Measurements from ENCODE around the gene CNGB1. TPM values are rescaled to one million over a fixed set of nuclear protein-coding genes. Genes with fewer than 3 reads are reported as not detected.

The CNGB1 gene
- total and polyA plus RNA-seq, 2 donors (not counting 1 experiment from before 2014, with no cell fraction given): not detected

- peaks cover 24% of the 10 kb centered on the region for H3K27me3 ChIP-seq (ENCODE audit: control insufficient read depth, insufficient read depth, low read length)
- no peaks in the 10 kb centered on the region for H3K79me2 ChIP-seq (ENCODE audit: control insufficient read depth, insufficient read depth, low read length)
- H3K9me3 ChIP-seq (ENCODE audit: control insufficient read depth, insufficient read depth, low read depth, low read length): no peaks in the 10 kb centered on the region
- no peak overlapping the region for H3K27ac ChIP-seq (ENCODE audit: insufficient read depth, low read length)
- no peak overlapping the region for H3K4me3 ChIP-seq (replicated peaks in 1 of 4; ENCODE audit: control extremely low read depth in 1 of 4, insufficient read depth in 1 of 4, low read depth in 3 of 4, low read length in 4 of 4)
- no peak overlapping the region for H2AFZ ChIP-seq (ENCODE audit: low read length)
- DNase-seq (ENCODE audit: low read depth in 2 of 2): no peak
- no peaks in the 10 kb centered on the region for H3K36me3 ChIP-seq (ENCODE audit: control insufficient read depth, insufficient read depth, low read length)
- no peak overlapping the region for H3K4me2 ChIP-seq (ENCODE audit: extremely low read depth, insufficient read depth, low read length)
- H3K9ac ChIP-seq (ENCODE audit: insufficient read depth, low read length): no peak overlapping the region
- no peak for TF ChIP-seq EZH2 (IDR thresholded peaks at IDR 0.05; ENCODE audit: low read length, missing control alignments)
- no peak for TF ChIP-seq CTCF (conservative IDR thresholded peaks at IDR 0.05 in 1 of 2, IDR thresholded peaks at IDR 0.05 in 1 of 2; ENCODE audit: low read depth in 1 of 2, low read length in 2 of 2)
- no peaks in the 10 kb centered on the region for H3K4me1 ChIP-seq (ENCODE audit: control insufficient read depth, extremely low read depth, insufficient read depth, low read length)
- no peaks in the 10 kb centered on the region for H4K20me1 ChIP-seq (ENCODE audit: control insufficient read depth, extremely low read depth, insufficient read depth, low read length)
Measured at GRCh38 chr16:57888128-57888527, 82.8 kb downstream of the CNGB1 start.

DNA sequence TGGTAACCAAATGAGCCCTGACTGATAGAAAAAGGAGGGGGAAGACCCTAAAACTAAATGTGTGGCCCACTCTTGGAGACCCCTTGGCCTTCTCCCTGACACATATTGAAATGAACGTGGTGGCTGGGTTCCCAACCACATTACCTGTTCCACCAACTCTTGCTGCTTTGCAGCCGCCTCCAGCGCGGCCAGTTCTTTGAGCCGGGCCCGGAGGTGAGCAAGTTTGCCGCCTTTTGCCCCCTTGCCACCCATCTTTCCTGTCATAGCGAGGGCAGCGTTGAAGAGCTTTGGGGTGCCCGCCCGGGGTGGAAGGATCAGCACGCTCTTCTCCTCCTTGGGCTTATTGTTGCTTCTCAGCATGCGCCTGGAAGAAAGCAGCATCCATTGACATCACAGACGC lies 83.2 kb downstream of the CNGB1 start:
- Histone ChIP-seq H4K20me1 (ENCODE audit: control insufficient read depth, extremely low read depth, insufficient read depth, low read length) (no peaks in the 10 kb centered on the region), H2AFZ (ENCODE audit: low read length) (no peak overlapping the region), H3K4me2 (ENCODE audit: extremely low read depth, insufficient read depth, low read length) (no peak overlapping the region), H3K4me1 (ENCODE audit: control insufficient read depth, extremely low read depth, insufficient read depth, low read length) (no peaks in the 10 kb centered on the region), H3K27ac (ENCODE audit: insufficient read depth, low read length) (no peak overlapping the region), H3K36me3 (ENCODE audit: control insufficient read depth, insufficient read depth, low read length) (no peaks in the 10 kb centered on the region), H3K79me2 (ENCODE audit: control insufficient read depth, insufficient read depth, low read length) (no peaks in the 10 kb centered on the region), H3K27me3 (ENCODE audit: control insufficient read depth, insufficient read depth, low read length) (peaks cover 29% of the 10 kb centered on the region), H3K4me3 (replicated peaks in 1 of 4; ENCODE audit: control extremely low read depth in 1 of 4, insufficient read depth in 1 of 4, low read depth in 3 of 4, low read length in 4 of 4) (no peak overlapping the region), H3K9me3 (ENCODE audit: control insufficient read depth, insufficient read depth, low read depth, low read length) (no peaks in the 10 kb centered on the region), H3K9ac (ENCODE audit: insufficient read depth, low read length) (no peak overlapping the region)
- TF ChIP-seq EZH2 (IDR thresholded peaks at IDR 0.05; ENCODE audit: low read length, missing control alignments) (no peak), CTCF (conservative IDR thresholded peaks at IDR 0.05 in 1 of 2, IDR thresholded peaks at IDR 0.05 in 1 of 2; ENCODE audit: low read depth in 1 of 2, low read length in 2 of 2) (no peak)
- DNase-seq (ENCODE audit: low read depth in 2 of 2): no peak

GRCh38 chr16:57886427-57886826 lies 84.5 kb downstream of the CNGB1 start:
- TF ChIP-seq EZH2 (IDR thresholded peaks at IDR 0.05; ENCODE audit: low read length, missing control alignments): no peak
- TF ChIP-seq CTCF (conservative IDR thresholded peaks at IDR 0.05 in 1 of 2, IDR thresholded peaks at IDR 0.05 in 1 of 2; ENCODE audit: low read depth in 1 of 2, low read length in 2 of 2): no peak
- Histone ChIP-seq H3K27ac (ENCODE audit: insufficient read depth, low read length) (no peak overlapping the region), H2AFZ (ENCODE audit: low read length) (no peak overlapping the region), H3K4me1 (ENCODE audit: control insufficient read depth, extremely low read depth, insufficient read depth, low read length) (no peaks in the 10 kb centered on the region), H3K9ac (ENCODE audit: insufficient read depth, low read length) (no peak overlapping the region), H3K4me3 (replicated peaks in 1 of 4; ENCODE audit: control extremely low read depth in 1 of 4, insufficient read depth in 1 of 4, low read depth in 3 of 4, low read length in 4 of 4) (no peak overlapping the region), H4K20me1 (ENCODE audit: control insufficient read depth, extremely low read depth, insufficient read depth, low read length) (no peaks in the 10 kb centered on the region), H3K36me3 (ENCODE audit: control insufficient read depth, insufficient read depth, low read length) (no peaks in the 10 kb centered on the region), H3K4me2 (ENCODE audit: extremely low read depth, insufficient read depth, low read length) (no peak overlapping the region), H3K9me3 (ENCODE audit: control insufficient read depth, insufficient read depth, low read depth, low read length) (no peaks in the 10 kb centered on the region), H3K27me3 (ENCODE audit: control insufficient read depth, insufficient read depth, low read length) (peaks cover 37% of the 10 kb centered on the region), H3K79me2 (ENCODE audit: control insufficient read depth, insufficient read depth, low read length) (no peaks in the 10 kb centered on the region)
- DNase-seq (ENCODE audit: low read depth in 2 of 2): no peak

Data from fibroblast of lung (primary cell).